GM18498 (cell line): ENCODE data around the gene CDK2.
A peak's percentile ranks its signal among the peaks of the same experiment; 100 is the strongest.

Source experiments
- ATAC-seq: cut with Tn5 transposase; IDR thresholded peaks from one replicate; pipeline ENCODE4 v1.9.1; 2021; ENCODE audit warnings: mild to moderate bottlenecking, moderate library complexity; ENCODE audit not compliant: unreplicated experiment

Gene CDK2

DNA sequence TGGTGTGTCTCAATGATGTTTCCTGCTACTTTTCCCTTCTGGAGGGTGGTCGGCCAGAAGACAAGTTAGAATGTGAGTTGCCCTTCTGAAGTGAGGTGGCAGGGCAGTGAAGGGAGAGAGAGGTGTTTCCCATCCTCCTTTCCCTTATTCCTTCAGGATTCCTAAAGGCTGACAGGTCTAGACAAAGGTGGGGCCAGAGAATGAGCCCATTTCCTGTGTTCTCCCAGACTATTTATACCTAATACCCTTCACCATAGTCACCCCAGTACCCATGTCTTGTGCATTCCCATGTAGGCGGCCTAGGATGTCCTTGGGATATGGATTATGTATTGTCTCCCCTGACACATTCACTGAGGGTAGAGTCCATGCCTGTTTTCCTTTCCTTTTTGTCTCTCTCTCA is 28.6 kb upstream of the CDK2 start:
- ATAC-seq = no peak

GRCh38 chr12:55938826-55939501 is 27.7 kb upstream of the CDK2 start:
- no peak for ATAC-seq

DNA sequence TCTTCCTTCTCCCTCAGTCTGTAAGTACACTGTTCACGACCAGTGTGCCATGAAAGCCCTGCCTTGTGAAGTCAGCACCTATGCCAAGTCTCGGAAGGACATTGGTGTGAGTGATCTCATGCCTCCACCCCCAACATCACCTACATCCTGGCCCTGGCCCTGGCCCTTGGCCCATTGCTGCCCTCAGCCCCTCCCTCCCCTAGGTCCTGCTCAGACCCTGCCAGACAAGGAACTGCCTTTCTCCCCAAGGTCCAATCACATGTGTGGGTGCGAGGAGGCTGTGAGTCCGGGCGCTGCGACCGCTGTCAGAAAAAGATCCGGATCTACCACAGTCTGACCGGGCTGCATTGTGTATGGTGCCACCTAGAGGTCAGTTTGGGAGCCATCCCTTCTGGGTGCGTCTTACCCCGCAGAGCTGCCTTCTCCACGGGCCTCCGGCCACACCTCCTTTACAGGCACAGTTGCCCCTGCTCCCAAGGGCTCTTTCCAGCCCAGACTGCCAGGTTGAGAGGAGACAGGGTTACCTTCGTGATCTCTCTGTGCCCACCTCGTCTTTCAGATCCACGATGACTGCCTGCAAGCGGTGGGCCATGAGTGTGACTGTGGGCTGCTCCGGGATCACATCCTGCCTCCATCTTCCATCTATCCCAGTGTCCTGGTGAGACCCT is 26.4 kb upstream of the CDK2 start:
- ATAC-seq = peak; percentile 94

- ATAC-seq = no peak
Measured at GRCh38 chr12:55942055-55942454, 24.6 kb upstream of the CDK2 start.

DNA sequence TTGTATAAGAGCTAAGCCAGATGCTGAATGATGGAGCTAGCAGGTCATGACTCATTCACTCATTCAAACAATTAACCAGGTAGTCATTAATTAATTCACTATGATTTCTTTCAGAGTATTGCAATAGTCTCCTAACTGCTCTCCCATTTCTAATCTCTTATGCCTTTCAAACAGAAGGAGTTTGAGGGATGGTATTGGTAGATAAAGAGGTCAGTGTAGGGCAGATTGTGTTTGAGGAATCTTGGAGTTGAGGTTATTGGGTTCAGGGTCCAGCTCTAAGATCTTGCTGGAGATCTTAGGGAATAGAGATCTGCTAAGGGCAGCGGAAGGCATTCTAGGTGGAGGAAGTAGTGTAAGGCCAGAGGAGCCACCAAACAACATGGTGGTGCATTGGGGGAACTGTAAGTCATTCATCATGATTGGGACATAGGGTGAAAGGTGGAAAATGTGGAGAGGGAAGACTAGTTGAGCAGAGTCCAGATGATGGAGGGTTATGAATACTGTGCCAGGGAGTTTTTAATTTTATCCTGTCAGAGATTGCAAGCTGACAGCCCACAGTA is 24.0 kb upstream of the CDK2 start:
- no peak for ATAC-seq

GRCh38 chr12:55946553-55946952 is 20.1 kb upstream of the CDK2 start:
- ATAC-seq = no peak

DNA sequence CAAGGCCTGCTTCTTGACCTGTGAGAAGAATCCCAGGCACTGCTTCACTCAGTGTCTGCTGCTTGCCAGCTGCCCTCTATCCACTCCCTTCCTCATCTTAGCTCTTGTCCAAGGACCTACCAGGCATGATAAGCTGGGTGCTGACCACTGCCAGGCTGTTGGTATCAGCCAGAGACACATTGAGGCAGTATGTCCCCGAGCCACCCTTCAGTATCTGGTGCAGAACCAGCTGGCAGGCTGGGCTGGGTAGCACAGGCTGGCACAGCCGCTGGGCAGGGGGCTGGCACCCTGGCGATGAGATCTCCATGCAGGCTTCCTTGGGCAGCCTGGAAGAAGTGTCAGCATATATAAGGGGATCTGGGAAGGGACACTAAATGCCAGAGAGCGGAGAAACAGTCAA is 11.3 kb upstream of the CDK2 start:
- no peak for ATAC-seq

GRCh38 chr12:55955800-55956508 is 10.7 kb upstream of the CDK2 start:
- ATAC-seq = no peak

DNA sequence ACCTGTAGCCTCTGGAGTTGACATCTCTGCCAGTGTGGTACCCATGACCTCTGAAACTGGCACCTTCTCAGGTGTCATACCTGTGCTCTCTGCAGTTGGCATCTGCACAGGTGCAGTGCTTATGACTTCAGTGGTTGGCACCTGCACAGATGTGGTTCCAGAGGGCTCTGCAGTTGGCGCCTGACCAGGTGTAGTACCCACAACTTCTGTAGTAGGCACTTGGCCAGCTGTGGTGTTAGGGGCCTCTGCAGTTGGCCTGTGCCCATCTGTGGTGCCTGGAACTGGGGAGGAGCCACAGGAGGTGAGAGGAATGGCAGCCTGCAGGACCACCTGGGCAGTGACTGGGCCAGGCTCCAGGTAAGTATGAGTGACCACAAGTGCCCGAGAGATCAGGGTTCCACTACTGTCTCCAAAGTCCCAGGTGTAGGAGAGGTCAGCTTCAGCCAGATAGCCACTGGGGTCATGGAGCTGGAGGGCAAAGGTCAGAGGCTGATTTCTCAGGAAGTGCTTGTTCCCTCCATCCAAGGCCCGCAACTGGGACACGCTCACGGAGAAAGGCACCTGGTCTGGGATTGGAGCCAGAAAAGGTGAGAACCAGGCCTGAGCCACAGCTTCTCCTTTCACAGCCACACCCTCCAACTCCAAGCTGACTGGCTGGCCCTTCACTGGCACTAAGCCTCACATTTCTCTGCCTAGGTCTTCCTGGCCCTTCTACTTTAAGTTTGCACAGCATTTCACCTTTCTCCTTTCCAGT is 9.3 kb upstream of the CDK2 start:
- ATAC-seq = no peak

DNA sequence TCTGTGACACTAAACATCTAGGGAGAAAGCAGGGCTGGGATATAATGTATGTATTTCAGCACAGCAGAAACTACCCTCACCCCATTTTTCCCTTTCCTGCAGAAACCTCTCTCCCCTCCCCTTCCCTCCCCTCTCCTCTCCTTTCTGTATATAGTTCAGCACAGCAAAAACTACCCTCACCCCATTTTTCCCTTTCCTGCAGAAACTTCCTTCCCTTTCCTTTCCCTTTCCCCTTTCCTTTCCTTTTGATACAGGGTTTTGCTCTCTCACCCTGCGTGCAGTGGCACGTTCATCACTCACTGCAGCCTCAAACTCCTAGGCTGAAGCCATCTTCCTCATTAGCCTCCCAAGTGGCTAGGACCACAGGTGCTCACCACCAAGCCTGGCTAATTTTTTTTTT is 2.9 kb upstream of the CDK2 start:
- no peak for ATAC-seq

- ATAC-seq = no peak
Measured at GRCh38 chr12:55965240-55965639, 1.4 kb upstream of the CDK2 start.

DNA sequence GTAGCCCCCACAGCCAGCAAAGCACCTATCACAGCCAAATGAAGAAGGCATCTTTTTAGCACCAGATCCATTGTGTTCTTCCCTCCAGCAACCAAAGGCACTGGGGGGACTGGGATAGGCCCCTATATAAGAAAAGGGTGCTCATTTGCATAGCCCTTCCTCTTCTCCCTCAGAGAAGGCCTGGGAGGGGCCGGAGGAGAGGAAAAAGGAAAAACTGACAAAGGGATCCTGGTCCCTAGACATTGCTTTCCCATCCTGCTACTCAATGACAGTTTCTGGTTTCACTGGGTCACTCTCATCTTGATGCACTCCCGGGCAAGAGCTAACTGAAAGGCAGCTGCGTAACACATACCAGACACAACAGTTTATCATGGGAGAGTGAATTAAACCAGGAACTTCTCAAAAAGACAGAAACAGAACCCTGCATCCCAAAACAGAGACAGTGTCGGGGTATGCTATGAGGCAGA is 656 bp upstream of the CDK2 start, which contains the start of gene PMEL:
Gene PMEL, minus strand, starts transcription at position 102 of the 467 bp plus-strand sequence. Its CDS starts 31 bp downstream, at position 71.
- no peak for ATAC-seq

GRCh38 chr12:55969356-55969755 is 2.7 kb downstream of the CDK2 start:
- no peak for ATAC-seq

DNA sequence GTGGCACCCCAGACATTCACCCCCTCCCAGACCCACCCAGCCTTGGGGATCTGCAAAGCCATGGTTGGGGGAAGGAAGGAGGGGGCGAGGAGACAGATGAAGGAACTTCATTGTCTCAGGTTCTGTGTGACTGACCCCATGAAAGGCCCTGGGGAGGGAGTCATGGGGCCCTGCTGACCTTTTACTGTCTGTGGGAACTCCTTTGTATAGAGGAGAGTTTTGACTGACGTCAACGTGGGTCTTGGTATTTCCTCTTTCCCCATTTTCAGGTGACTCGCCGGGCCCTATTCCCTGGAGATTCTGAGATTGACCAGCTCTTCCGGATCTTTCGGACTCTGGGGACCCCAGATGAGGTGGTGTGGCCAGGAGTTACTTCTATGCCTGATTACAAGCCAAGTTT is 4.1 kb downstream of the CDK2 start:
- no peak for ATAC-seq

GRCh38 chr12:55972042-55972441 is 5.4 kb downstream of the CDK2 start:
- ATAC-seq = no peak

- ATAC-seq = no peak
Measured at GRCh38 chr12:55972456-55972855, 5.8 kb downstream of the CDK2 start.

GRCh38 chr12:55972911-55973598 is 6.4 kb downstream of the CDK2 start:
- ATAC-seq = no peak

GRCh38 chr12:55973599-55974307 is 7.1 kb downstream of the CDK2 start, which contains the start of gene RAB5B:
Gene RAB5B (plus strand): TSS chr12:55974078. CDS start chr12:55986961, 12,883 bp downstream.
- ATAC-seq = peak; percentile 91

- peak; percentile 20 for ATAC-seq
Measured at GRCh38 chr12:55974308-55974730, 7.7 kb downstream of the CDK2 start.
